ENCODE results near the gene MIEF1.
"Not testable (repeated sequence)": the region's sequence is repeated elsewhere in the genome, so short reads cannot be mapped to it uniquely, and the experiment has no call there.

MIEF1 gene

DNA sequence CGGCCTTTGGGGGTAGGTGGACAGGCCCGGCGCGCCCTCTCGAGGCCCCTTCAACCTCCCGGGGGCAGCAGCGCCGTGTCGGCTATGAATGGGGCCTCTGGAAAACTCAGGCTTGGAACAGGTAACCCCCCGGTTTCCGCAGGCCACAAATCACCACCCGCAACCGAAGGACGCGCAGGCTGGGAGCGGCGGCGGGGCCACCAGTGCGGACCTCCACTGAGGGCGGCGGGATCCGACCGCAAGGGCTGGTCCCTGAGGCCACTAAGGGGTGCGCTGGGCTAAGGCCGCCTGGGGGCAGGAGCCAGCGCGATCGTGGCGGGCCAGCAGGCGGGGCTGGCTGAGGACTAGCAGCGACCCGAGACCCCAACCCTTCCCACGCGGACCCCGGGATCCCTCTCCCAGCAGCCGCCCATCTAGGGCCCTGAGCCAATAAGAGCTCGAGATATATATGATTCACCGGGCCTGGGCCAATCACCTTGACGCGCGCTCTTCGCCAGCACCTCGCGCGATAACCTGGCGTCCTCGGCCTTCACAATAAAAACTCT lies 17.7 kb downstream of the MIEF1 start:
- Histone ChIP-seq H3K4me3 (ENCODE audit: low read length) (peak overlapping the region; percentile 99), H3K27me3 (ENCODE audit: control insufficient read depth, insufficient read depth, low read length) (peaks cover 33% of the 10 kb centered on the region), H3K27ac (ENCODE audit: low read length) (peak overlapping the region; percentile 100), H3K9ac (ENCODE audit: low read length) (peak overlapping the region; percentile 99), H3K9me3 (ENCODE audit: control insufficient read depth, low read depth, low read length) (no peaks in the 10 kb centered on the region), H3K4me1 (ENCODE audit: control insufficient read depth, low read depth, low read length) (peaks cover 11% of the 10 kb centered on the region), H3K36me3 (ENCODE audit: control insufficient read depth, low read depth, low read length) (peaks cover 55% of the 10 kb centered on the region)

DNA sequence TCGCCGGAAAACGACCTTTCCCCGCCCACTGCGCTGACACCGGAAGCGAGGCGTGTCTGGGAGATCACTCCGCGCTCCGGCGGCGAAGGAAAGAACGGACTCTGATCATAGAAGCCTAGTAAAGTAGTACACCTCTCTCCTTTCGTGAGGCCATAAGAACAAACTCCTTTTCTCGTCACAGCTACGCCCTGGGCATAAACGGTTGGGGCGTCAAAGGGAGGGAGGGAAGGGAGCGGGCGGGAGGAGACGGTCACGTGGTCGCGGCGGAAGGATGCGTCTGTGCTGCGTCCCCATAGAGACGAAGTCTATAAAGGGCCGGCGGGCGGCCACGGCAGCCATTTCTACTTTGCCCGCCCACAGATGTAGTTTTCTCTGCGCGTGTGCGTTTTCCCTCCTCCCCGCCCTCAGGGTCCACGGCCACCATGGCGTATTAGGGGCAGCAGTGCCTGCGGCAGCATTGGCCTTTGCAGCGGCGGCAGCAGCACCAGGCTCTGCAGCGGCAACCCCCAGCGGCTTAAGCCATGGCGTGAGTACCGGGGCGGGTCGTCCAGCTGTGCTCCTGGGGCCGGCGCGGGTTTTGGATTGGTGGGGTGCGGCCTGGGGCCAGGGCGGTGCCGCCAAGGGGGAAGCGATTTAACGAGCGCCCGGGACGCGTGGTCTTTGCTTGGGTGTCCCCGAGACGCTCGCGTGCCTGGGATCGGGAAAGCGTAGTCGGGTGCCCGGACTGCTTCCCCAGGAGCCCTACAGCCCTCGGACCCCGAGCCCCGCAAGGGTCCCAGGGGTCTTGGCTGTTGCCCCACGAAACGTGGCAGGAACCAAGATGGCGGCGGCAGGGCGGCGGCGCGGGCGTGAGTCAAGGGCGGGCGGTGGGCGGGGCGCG lies 18.4 kb downstream of the MIEF1 start, which contains the start of gene ATF4:
Gene ATF4, plus strand, starts transcription at position 337 of the 880 bp plus-strand sequence. CDS start 884 bp downstream, outside the sequence.
- peaks cover 51% of the 10 kb centered on the region for H3K36me3 ChIP-seq (ENCODE audit: control insufficient read depth, low read depth, low read length)
- H3K4me3 ChIP-seq (ENCODE audit: low read length): peak within 1 kb of the TSS; percentile 99
- H3K4me1 ChIP-seq (ENCODE audit: control insufficient read depth, low read depth, low read length): peaks cover 11% of the 10 kb centered on the region

DNA sequence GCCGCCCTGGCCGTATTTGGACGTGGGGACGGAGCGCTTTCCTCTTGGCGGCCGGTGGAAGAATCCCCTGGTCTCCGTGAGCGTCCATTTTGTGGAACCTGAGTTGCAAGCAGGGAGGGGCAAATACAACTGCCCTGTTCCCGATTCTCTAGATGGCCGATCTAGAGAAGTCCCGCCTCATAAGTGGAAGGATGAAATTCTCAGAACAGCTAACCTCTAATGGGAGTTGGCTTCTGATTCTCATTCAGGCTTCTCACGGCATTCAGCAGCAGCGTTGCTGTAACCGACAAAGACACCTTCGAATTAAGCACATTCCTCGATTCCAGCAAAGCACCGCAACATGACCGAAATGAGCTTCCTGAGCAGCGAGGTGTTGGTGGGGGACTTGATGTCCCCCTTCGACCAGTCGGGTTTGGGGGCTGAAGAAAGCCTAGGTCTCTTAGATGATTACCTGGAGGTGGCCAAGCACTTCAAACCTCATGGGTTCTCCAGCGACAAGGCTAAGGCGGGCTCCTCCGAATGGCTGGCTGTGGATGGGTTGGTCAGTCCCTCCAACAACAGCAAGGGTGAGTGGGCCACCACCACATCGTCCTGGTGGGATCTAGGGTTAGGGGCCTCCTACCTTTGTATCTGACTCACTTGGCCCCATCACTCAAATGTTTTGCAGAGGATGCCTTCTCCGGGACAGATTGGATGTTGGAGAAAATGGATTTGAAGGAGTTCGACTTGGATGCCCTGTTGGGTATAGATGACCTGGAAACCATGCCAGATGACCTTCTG lies 19.2 kb downstream of the MIEF1 start:
- Histone ChIP-seq H3K27me3 (ENCODE audit: control insufficient read depth, insufficient read depth, low read length) (peaks cover 20% of the 10 kb centered on the region), H3K27ac (ENCODE audit: low read length) (peak overlapping the region; percentile 100), H3K4me3 (ENCODE audit: low read length) (peak overlapping the region; percentile 99), H3K4me1 (ENCODE audit: control insufficient read depth, low read depth, low read length) (peaks cover 11% of the 10 kb centered on the region), H3K9ac (ENCODE audit: low read length) (peak overlapping the region; percentile 99), H3K36me3 (ENCODE audit: control insufficient read depth, low read depth, low read length) (peaks cover 43% of the 10 kb centered on the region)
- H3K9me3 ChIP-seq (ENCODE audit: control insufficient read depth, low read depth, low read length): not testable (repeated sequence)

More for the DNA sequence above, 18.4 kb downstream of the MIEF1 start, which contains the start of gene ATF4:
- peak within 1 kb of the TSS; percentile 100 for H3K27ac ChIP-seq (ENCODE audit: low read length)
- peak within 1 kb of the TSS; percentile 99 for H3K9ac ChIP-seq (ENCODE audit: low read length)
- no peaks in the 10 kb centered on the region for H3K9me3 ChIP-seq (ENCODE audit: control insufficient read depth, low read depth, low read length)
- H3K27me3 ChIP-seq (ENCODE audit: control insufficient read depth, insufficient read depth, low read length): peaks cover 27% of the 10 kb centered on the region

DNA sequence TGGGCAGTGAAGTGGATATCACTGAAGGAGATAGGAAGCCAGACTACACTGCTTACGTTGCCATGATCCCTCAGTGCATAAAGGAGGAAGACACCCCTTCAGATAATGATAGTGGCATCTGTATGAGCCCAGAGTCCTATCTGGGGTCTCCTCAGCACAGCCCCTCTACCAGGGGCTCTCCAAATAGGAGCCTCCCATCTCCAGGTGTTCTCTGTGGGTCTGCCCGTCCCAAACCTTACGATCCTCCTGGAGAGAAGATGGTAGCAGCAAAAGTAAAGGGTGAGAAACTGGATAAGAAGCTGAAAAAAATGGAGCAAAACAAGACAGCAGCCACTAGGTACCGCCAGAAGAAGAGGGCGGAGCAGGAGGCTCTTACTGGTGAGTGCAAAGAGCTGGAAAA lies 20.0 kb downstream of the MIEF1 start:
- H3K9ac ChIP-seq (ENCODE audit: low read length): peak overlapping the region; percentile 99
- H3K27me3 ChIP-seq (ENCODE audit: control insufficient read depth, insufficient read depth, low read length): peaks cover 16% of the 10 kb centered on the region
- H3K4me1 ChIP-seq (ENCODE audit: control insufficient read depth, low read depth, low read length): peaks cover 11% of the 10 kb centered on the region
- peaks cover 37% of the 10 kb centered on the region for H3K36me3 ChIP-seq (ENCODE audit: control insufficient read depth, low read depth, low read length)
- H3K4me3 ChIP-seq (ENCODE audit: low read length): peak overlapping the region; percentile 99
- not testable (repeated sequence) for H3K27ac ChIP-seq (ENCODE audit: low read length); H3K9me3 ChIP-seq (ENCODE audit: control insufficient read depth, low read depth, low read length)

DNA sequence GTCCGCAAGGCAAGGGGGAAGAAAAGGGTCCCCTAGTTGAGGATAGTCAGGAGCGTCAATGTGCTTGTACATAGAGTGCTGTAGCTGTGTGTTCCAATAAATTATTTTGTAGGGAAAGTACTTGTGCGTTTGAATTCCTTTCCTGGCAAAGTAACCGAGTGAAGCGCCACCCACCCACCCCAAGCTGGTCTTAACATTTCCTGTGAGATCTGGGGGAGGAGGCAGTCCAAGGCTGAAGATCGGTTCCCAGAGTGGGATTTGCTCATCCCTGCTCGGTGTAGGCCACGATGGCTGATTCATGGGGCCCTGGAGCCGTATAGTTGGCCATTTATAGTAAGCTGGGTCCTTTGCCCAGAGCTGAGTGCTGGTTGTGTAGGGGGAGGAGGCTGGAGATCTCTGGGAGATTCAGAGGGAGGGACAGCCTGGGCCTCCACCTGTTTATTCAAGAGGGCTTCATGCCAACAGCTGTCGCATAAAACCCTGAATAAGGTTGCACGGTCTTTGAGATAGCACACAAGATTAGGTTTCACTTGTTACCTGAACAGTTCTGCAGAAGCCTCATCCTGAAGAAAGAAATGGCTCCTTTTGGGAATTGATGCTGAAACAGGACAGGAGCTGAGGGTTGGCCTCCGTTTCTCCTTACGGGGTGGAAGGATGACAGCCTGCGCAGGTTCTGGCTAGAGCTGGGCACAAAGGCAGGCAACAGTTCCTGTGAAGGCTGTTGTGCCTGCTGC lies 20.6 kb downstream of the MIEF1 start:
- Histone ChIP-seq H3K36me3 (ENCODE audit: control insufficient read depth, low read depth, low read length) (peaks cover 36% of the 10 kb centered on the region), H3K9ac (ENCODE audit: low read length) (no peak overlapping the region), H3K4me3 (ENCODE audit: low read length) (peak overlapping the region; percentile 11), H3K27me3 (ENCODE audit: control insufficient read depth, insufficient read depth, low read length) (peaks cover 10% of the 10 kb centered on the region), H3K4me1 (ENCODE audit: control insufficient read depth, low read depth, low read length) (peaks cover 11% of the 10 kb centered on the region), H3K9me3 (ENCODE audit: control insufficient read depth, low read depth, low read length) (no peaks in the 10 kb centered on the region), H3K27ac (ENCODE audit: low read length) (no peak overlapping the region)

DNA sequence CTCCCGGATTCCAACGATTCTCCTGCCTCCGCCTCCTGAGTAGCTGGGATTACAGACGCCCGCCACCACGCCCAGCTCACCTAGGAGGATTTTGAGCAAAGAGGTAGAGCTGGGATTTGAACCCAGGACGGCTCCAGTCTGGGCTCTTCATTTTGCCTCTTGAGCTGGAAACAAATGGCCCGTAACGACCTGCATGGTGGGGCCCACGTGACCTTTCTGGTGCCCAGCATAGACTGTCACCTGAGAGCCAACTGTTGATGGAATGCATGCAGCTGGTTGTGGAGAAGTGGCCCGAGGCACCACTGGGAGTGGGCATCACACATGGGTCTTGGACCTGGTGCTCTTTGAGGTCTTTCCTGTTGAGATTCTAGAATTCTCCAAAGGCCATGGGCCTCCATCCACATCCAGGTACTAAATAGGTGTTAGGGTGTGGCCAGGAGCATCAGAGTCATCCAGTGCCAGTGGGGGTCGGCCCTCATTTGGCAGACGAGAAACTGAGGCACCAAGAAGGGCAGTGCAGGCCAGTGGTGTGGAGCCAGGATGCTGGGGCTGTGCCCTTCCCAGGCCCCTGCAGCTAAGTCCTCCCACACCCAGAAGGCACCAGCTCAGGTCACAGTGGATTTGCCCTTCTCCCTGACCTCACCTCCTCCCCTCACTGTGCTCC lies 22.1 kb downstream of the MIEF1 start:
- Histone ChIP-seq H3K9ac (ENCODE audit: low read length) (no peak overlapping the region), H3K27me3 (ENCODE audit: control insufficient read depth, insufficient read depth, low read length) (no peaks in the 10 kb centered on the region), H3K9me3 (ENCODE audit: control insufficient read depth, low read depth, low read length) (no peaks in the 10 kb centered on the region), H3K4me3 (ENCODE audit: low read length) (no peak overlapping the region), H3K27ac (ENCODE audit: low read length) (no peak overlapping the region), H3K36me3 (ENCODE audit: control insufficient read depth, low read depth, low read length) (peaks cover 43% of the 10 kb centered on the region), H3K4me1 (ENCODE audit: control insufficient read depth, low read depth, low read length) (peaks cover 3% of the 10 kb centered on the region)

DNA sequence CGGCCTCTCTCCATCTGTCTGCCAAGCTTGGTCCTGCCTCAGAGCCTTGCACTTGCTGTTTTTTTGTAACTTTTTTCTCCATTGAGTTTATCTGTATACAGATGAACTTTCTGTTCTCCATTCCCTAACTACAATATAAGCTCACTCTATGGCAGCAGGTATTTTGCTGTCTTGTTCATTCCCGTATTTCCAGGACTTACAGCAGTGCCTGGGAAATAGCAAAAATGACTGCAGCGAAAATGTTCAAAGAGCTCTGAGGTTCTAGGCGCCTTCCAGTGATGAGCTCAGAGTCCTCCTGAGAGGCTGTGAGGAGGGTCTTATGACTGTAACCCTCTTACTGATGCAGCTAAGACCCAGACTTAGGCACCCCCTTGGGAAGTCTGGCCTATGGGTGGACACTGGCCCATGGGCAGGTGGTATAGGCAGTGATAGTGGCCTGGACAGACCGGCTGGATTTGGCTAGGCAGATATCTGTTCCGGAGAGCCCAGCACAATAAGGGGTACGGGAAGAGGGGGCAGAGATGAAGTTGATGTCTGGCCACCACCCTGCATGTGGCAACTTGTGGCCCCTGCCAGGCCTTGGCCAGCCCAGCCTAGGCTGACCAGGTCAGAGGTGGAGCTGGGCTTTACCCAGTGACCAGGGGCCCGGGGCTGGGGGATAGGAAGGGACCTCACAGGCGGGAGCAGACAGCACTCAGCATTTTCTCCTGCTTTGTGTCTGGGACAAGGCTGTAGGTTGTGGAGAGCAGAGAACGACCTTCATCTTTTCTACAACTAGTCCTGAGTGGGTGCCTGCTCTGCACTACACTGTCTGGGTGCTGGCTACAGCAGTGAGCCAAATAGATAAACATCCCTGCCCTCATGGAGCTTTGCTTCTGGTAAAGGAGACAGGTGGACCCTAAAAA lies 22.9 kb downstream of the MIEF1 start:
- peaks cover 48% of the 10 kb centered on the region for H3K36me3 ChIP-seq (ENCODE audit: control insufficient read depth, low read depth, low read length)
- no peak overlapping the region for H3K9ac ChIP-seq (ENCODE audit: low read length)
- H3K4me1 ChIP-seq (ENCODE audit: control insufficient read depth, low read depth, low read length): peaks cover 6% of the 10 kb centered on the region
- no peaks in the 10 kb centered on the region for H3K27me3 ChIP-seq (ENCODE audit: control insufficient read depth, insufficient read depth, low read length)
- H3K9me3 ChIP-seq (ENCODE audit: control insufficient read depth, low read depth, low read length): no peaks in the 10 kb centered on the region
- no peak overlapping the region for H3K27ac ChIP-seq (ENCODE audit: low read length)
- no peak overlapping the region for H3K4me3 ChIP-seq (ENCODE audit: low read length)

DNA sequence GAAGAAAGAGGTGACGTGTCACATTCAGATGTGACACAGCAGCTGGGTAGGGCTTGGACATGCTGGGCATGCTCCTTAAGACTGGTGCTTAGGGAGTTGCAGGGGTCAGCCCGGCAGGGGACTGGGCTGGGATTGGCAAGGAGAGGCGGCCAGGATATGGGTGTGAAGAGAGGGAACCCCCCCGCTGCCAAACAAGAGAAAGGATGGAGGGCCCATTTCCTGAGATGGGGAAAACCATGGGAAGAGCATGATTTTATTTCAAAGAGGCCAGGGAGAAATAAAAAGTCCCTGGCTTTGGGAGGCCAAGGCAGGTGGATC lies 23.5 kb downstream of the MIEF1 start:
- Histone ChIP-seq H3K4me1 (ENCODE audit: control insufficient read depth, low read depth, low read length) (peaks cover 6% of the 10 kb centered on the region), H3K27ac (ENCODE audit: low read length) (no peak overlapping the region), H3K4me3 (ENCODE audit: low read length) (no peak overlapping the region), H3K9ac (ENCODE audit: low read length) (no peak overlapping the region), H3K36me3 (ENCODE audit: control insufficient read depth, low read depth, low read length) (peaks cover 48% of the 10 kb centered on the region), H3K9me3 (ENCODE audit: control insufficient read depth, low read depth, low read length) (no peaks in the 10 kb centered on the region), H3K27me3 (ENCODE audit: control insufficient read depth, insufficient read depth, low read length) (no peaks in the 10 kb centered on the region)

DNA sequence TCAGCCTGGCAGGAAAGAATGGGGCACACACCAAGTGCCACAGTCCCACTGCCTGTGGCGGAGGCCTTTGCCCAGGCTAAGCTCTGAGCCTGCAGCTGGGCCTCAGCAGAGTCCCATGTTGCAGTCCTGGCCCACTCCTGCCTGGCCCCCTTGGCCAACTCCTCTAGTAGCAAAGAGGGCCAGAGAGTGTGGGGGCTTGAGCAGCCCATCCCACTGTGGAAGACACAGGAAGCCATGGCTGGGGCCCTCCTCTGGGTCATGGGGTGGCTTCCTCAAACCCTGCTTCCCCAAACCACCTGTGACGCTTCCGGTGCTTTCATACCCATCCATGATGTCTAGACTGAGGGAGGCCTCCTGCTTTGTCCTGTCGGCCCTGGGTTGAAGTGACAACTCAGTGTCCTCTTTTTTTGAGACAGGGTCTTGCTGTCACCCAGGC lies 24.7 kb downstream of the MIEF1 start:
- peaks cover 11% of the 10 kb centered on the region for H3K4me1 ChIP-seq (ENCODE audit: control insufficient read depth, low read depth, low read length)
- H3K27ac ChIP-seq (ENCODE audit: low read length): no peak overlapping the region
- H3K9me3 ChIP-seq (ENCODE audit: control insufficient read depth, low read depth, low read length): no peaks in the 10 kb centered on the region
- no peak overlapping the region for H3K4me3 ChIP-seq (ENCODE audit: low read length)
- no peaks in the 10 kb centered on the region for H3K27me3 ChIP-seq (ENCODE audit: control insufficient read depth, insufficient read depth, low read length)
- H3K9ac ChIP-seq (ENCODE audit: low read length): no peak overlapping the region
- H3K36me3 ChIP-seq (ENCODE audit: control insufficient read depth, low read depth, low read length): peaks cover 40% of the 10 kb centered on the region

DNA sequence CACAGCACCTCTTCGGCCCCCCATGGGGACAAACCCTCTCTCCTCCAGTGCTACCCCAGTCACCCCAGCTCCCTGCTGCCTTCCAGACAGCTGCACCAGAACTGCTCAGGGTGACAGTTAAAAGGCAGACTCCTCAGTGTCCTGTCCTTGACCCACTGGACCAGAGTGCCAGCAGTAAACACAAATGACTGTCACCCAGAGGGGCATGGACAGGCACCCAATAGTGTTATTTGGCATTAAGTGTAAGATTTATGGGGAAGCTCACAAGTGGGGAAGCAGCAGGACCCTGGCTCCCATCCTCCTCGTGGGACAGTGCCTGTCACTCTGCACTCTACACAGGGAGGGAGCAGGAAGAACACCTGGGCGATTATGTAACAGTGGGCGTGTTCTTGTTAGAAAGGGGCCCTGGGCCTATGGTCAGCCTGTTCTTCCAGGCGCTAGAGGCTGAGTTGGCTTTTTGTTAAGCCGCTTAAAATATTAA lies 25.4 kb downstream of the MIEF1 start:
- H3K27ac ChIP-seq (ENCODE audit: low read length): no peak overlapping the region
- no peak overlapping the region for H3K9ac ChIP-seq (ENCODE audit: low read length)
- no peak overlapping the region for H3K4me3 ChIP-seq (ENCODE audit: low read length)
- H3K27me3 ChIP-seq (ENCODE audit: control insufficient read depth, insufficient read depth, low read length): no peaks in the 10 kb centered on the region
- no peaks in the 10 kb centered on the region for H3K9me3 ChIP-seq (ENCODE audit: control insufficient read depth, low read depth, low read length)
- H3K4me1 ChIP-seq (ENCODE audit: control insufficient read depth, low read depth, low read length): peaks cover 11% of the 10 kb centered on the region
- peaks cover 33% of the 10 kb centered on the region for H3K36me3 ChIP-seq (ENCODE audit: control insufficient read depth, low read depth, low read length)
